ENCODE results near the gene MYZAP. TPM values are rescaled to one million over a fixed set of nuclear protein-coding genes. Genes with fewer than 3 reads are reported as not detected.

The MYZAP gene
- total RNA-seq, 2 donors from 2014 or later = 0.22 to 0.33 TPM

GRCh38 chr15:57718309-57718708 is 126.6 kb downstream of the MYZAP start:
- H3K9me3 ChIP-seq (ENCODE audit: control insufficient read depth, low read length) = no peaks in the 10 kb centered on the region
- H3K4me3 ChIP-seq (ENCODE audit: low read length) = no peak overlapping the region
- H3K9ac ChIP-seq (ENCODE audit: extremely low read depth, low read length, poor library complexity, severe bottlenecking) = no peak overlapping the region
- no peak overlapping the region for H3K4me3 Mint-ChIP-seq
- TF ChIP-seq CTCF (conservative IDR thresholded peaks at IDR 0.05) = no peak
- no peaks in the 10 kb centered on the region for H3K27me3 ChIP-seq (ENCODE audit: control insufficient read depth, insufficient read depth, low read length, poor library complexity, severe bottlenecking)
- no peak for DNase-seq
- H3K27ac Mint-ChIP-seq = no peak overlapping the region
- WGBS, 2 experiments (ENCODE audit: insufficient coverage in 1 of 2, insufficient read length in 1 of 2) = 88 to 95% methylated on average over 1 to 2 of the region's 2 CpGs
- H3K4me1 ChIP-seq (ENCODE audit: control insufficient read depth, insufficient read depth, low read length) = no peaks in the 10 kb centered on the region
- no peaks in the 10 kb centered on the region for H3K27me3 Mint-ChIP-seq (ENCODE audit: insufficient read depth)
- H3K4me1 Mint-ChIP-seq = no peaks in the 10 kb centered on the region
- no peaks in the 10 kb centered on the region for H3K9me3 Mint-ChIP-seq
- peaks cover 46% of the 10 kb centered on the region for H3K36me3 ChIP-seq (ENCODE audit: control insufficient read depth, insufficient read depth, low read length)
- peaks cover 48% of the 10 kb centered on the region for H3K36me3 Mint-ChIP-seq (ENCODE audit: low read depth)
- H3K27ac ChIP-seq (ENCODE audit: low read depth, low read length) = no peak overlapping the region

DNA sequence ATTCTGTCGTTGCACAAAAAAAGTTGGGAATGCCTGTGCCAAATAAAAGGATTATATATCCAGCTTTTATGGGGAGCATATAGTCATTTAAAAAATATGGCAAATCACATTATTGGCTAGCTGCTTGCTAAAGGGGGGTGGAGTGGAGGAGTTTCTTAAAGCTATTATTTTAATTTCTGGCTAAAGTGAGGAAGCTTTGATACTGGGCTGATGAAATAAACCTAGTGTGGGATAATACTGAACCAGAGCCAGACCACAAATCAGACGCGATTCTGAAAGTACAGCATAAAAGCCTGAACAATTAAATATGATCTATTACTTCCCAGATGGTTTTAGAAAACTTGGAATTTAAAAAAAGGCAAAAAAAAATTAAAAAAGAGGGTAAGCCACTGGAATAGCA is 129.2 kb downstream of the MYZAP start:
- H3K9ac ChIP-seq (ENCODE audit: extremely low read depth, low read length, poor library complexity, severe bottlenecking) = no peak overlapping the region
- no peak for TF ChIP-seq CTCF (conservative IDR thresholded peaks at IDR 0.05)
- DNase-seq = no peak
- Mint-ChIP-seq H3K4me1 (no peaks in the 10 kb centered on the region), H3K27me3 (ENCODE audit: insufficient read depth) (no peaks in the 10 kb centered on the region), H3K27ac (no peak overlapping the region), H3K36me3 (ENCODE audit: low read depth) (peaks cover 36% of the 10 kb centered on the region), H3K4me3 (no peak overlapping the region), H3K9me3 (peaks cover 2% of the 10 kb centered on the region)
- H3K27ac ChIP-seq (ENCODE audit: low read depth, low read length) = no peak overlapping the region
- H3K4me3 ChIP-seq (ENCODE audit: low read length) = no peak overlapping the region
- H3K36me3 ChIP-seq (ENCODE audit: control insufficient read depth, insufficient read depth, low read length) = peaks cover 31% of the 10 kb centered on the region
- WGBS, 2 experiments (ENCODE audit: insufficient coverage in 1 of 2, insufficient read length in 1 of 2) = 97 to 100% methylated on average over 3 of the region's 3 CpGs
- no peaks in the 10 kb centered on the region for H3K27me3 ChIP-seq (ENCODE audit: control insufficient read depth, insufficient read depth, low read length, poor library complexity, severe bottlenecking)
- H3K4me1 ChIP-seq (ENCODE audit: control insufficient read depth, insufficient read depth, low read length) = no peaks in the 10 kb centered on the region
- no peaks in the 10 kb centered on the region for H3K9me3 ChIP-seq (ENCODE audit: control insufficient read depth, low read length)

GRCh38 chr15:57726411-57726810 is 134.7 kb downstream of the MYZAP start:
- 90 to 100% methylated on average over 3 of the region's 3 CpGs for WGBS, 2 experiments (ENCODE audit: insufficient coverage in 1 of 2, insufficient read length in 1 of 2)
- Histone ChIP-seq H3K4me1 (ENCODE audit: control insufficient read depth, insufficient read depth, low read length) (no peaks in the 10 kb centered on the region), H3K27ac (ENCODE audit: low read depth, low read length) (no peak overlapping the region), H3K36me3 (ENCODE audit: control insufficient read depth, insufficient read depth, low read length) (no peaks in the 10 kb centered on the region), H3K9ac (ENCODE audit: extremely low read depth, low read length, poor library complexity, severe bottlenecking) (no peak overlapping the region), H3K9me3 (ENCODE audit: control insufficient read depth, low read length) (no peaks in the 10 kb centered on the region), H3K4me3 (ENCODE audit: low read length) (no peak overlapping the region), H3K27me3 (ENCODE audit: control insufficient read depth, insufficient read depth, low read length, poor library complexity, severe bottlenecking) (no peaks in the 10 kb centered on the region)
- Mint-ChIP-seq H3K9me3 (peaks cover 2% of the 10 kb centered on the region), H3K27me3 (ENCODE audit: insufficient read depth) (no peaks in the 10 kb centered on the region), H3K27ac (no peak overlapping the region), H3K4me1 (peaks cover under 1% of the 10 kb centered on the region), H3K36me3 (ENCODE audit: low read depth) (peaks cover 7% of the 10 kb centered on the region), H3K4me3 (no peak overlapping the region)
- DNase-seq = no peak
- no peak for TF ChIP-seq CTCF (conservative IDR thresholded peaks at IDR 0.05)

All from endodermal cell (in vitro differentiated cells).